ENCODE data around the gene TPI1.

Gene TPI1

DNA sequence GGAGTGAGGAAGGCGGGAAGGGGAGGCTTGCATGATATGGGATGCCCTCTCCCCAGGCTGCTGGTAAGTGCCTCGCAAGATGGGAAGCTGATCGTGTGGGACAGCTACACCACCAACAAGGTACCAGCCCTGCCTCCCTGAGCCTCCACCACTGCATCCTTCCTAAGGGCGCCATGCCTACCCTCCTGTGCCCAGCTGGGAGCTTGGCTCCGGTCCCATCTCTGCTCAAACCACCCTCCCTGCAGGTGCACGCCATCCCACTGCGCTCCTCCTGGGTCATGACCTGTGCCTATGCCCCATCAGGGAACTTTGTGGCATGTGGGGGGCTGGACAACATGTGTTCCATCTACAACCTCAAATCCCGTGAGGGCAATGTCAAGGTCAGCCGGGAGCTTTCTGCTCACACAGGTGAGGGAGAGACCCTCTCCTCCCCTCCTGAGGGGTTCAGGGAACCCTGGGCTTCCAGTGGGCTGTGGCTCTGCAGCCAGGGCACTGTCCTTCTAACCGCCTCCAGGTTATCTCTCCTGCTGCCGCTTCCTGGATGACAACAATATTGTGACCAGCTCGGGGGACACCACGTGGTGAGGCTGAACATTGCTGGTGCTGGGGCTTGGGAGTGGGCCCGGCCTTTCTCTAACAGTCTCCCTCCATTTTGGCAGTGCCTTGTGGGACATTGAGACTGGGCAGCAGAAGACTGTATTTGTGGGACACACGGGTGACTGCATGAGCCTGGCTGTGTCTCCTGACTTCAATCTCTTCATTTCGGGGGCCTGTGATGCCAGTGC, 24.0 kb upstream of the TPI1 start:
- no peak overlapping the region for H3K4me3 ChIP-seq
- H3K27ac ChIP-seq = no peak overlapping the region

DNA sequence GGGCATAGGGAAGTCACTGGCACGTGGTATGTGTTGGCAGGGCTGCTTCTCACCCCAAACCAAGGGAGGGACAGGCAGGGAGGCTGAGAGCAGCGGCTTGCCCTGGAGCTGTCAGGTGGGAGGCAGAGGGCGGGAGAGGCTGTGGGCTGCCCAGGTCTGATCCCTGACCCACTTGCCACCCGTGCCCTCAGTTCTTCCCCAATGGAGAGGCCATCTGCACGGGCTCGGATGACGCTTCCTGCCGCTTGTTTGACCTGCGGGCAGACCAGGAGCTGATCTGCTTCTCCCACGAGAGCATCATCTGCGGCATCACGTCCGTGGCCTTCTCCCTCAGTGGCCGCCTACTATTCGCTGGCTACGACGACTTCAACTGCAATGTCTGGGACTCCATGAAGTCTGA, 21.9 kb upstream of the TPI1 start:
- no peak overlapping the region for H3K27ac ChIP-seq
- H3K4me3 ChIP-seq = no peak overlapping the region

DNA sequence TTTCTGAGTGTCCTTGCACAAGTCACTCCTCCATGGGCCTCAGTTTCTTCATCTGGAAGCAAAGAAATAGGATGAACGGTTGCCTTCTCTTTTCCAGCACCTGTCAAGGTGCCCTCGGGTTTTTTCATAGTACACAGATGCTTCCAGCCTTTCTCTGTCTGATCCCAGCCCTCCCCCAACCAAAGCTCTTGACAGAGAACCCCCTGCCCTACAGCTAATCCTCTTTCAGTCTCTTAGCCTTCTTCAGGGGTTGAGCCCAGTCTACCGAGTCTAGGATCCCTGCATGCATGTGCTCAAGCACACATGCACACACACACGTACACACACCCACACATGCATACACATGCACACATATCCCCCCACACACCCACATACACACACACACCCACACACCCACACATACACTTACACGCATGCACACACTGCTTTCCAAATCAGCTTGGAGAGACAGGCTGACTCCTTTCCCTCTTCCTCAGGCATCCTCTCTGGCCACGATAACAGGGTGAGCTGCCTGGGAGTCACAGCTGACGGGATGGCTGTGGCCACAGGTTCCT, 20.9 kb upstream of the TPI1 start:
- Histone ChIP-seq H3K27ac (no peak overlapping the region), H3K4me3 (no peak overlapping the region)

DNA sequence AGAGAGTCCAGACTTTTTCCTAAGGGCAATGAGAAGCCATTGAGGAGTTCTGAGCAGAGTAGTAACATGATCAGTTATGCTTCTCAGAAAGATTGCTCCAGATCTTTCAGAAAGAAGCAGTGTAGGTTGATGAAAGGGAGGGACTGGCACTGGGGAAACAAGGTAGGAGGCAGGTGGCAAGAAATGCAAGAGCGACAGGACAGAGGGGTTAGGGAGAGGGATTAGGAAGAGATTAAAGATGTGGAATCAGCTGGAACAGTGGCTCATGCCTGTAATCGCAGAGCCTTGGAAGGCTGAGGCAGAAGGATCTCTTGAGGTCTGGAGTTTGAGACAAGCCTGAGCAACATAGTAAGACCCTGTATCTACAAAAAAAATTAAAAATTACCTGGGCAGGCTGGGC, 19.7 kb upstream of the TPI1 start:
- Histone ChIP-seq H3K4me3 (no peak overlapping the region), H3K27ac (peak overlapping the region in 1 of 21 experiments; percentile 30)

DNA sequence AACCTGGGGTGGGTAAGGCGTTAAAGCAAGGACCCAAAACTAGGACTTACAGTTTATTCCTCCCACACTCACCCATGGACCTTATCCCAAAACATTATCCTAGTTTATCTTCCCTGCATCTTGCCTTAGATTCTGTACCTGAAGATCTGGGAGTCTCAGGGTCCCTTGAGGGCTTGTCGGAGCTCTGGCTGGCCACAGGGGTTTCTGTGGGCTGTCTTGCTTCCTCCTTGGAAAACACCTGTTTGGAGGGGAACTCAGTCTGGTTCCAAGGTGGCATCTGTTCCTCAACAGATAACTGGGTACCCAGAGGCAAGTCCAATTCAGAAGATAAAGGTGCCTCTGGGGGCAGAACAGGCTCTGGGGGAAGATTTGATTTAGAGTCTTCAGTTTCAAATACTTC, 17.9 kb upstream of the TPI1 start:
- H3K4me3 ChIP-seq = no peak overlapping the region
- H3K27ac ChIP-seq = no peak overlapping the region

DNA sequence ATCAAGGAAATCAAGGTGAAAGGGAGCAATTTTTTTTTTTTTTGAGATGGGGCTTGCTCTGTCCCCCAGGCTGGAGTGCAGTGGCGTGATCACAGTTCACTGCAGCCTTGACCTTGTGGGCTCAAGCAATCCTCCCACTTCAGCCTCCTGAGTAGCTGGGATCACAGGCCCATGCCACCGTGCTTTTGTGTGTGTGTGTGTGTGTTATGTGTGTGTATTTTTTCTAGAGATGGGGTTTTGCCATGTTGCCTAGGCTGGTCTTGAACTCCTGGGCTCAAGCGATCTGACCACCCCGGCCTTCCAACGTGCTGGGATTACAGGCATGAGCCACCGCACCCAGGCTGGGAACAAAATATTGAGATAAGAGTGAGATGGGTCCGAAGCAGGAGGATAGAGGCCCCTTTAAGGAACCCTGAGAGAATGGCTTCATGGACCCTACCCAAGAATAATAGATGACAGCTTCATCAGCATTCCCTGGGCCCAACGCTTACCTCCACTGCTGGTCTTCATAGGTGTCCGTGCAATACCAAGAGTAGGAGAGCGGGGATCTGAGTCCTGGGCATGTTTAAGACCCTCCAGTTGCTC, 17.3 kb upstream of the TPI1 start:
- Histone ChIP-seq H3K27ac (peak overlapping the region in 2 of 21 experiments; percentile 72 to 90), H3K4me3 (peak overlapping the region in 3 of 7 experiments; percentile 63 to 65 (median 64))

DNA sequence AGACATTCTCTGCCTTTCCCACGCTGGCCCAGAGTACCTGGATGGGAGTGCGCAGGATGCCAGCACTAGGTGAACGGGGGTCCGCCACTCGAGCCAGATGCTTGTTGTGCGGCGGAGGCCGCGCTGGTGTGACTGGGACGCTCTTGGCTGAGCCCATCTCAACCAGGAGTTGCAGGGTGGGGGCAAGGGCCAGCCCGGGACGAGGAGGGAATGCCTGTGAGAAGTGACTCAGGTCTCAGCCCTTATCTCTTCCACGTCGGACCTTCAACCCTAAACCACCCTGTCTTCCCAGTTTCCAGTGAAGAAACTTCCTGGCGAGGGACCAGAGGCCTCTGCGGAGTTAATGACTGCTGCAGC, 16.6 kb upstream of the TPI1 start:
- Histone ChIP-seq H3K27ac (peak overlapping the region in 9 of 21 experiments; percentile 47 to 97 (median 85)), H3K4me3 (peak overlapping the region; percentile 51 to 81 (median 63))

DNA sequence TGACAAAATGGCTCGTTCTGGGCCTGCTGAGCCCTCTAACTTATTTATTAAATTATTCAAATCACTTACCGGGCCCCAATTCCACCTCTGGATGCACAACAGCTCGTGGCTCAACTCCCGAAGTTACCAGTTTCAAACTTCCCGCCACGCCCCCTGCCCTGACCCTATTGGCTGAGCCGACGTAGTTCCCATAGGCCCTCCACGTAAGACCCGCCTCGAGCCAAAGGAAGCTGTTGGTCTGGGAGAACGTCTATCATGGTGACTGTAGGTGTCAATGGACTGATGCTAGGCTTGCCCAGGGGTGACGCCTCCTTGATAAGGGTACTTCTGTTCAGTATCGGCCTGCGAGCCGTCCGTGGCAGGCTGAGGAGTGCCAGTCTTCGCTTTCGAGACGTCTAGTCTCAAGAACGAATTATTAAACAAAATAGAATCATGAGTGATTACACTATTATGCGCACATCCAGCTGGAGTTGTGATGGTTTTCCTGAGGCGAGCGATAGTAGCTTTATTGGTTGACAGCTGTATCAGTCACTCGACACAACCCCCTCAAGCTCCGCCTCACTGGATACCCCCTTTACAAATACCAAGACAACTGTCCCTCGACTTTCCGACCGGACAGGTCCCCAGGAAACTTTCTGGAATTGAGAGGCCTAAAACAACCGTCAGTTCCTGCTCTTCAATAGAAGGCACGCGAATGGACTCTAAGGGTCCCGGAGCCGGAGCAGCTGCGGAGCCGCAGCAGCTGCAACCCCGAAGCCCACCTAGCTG, 16.0 kb upstream of the TPI1 start, which contains the start of gene CDCA3:
Gene CDCA3, minus strand, starts transcription at position 134 of the 768 bp plus-strand sequence. CDS start 334 bp downstream, outside the sequence.
- Histone ChIP-seq H3K27ac (peak within 1 kb of the TSS in 20 of 21 experiments; percentile 60 to 97 (median 86)), H3K4me3 (peak within 1 kb of the TSS; percentile 51 to 81 (median 63))

DNA sequence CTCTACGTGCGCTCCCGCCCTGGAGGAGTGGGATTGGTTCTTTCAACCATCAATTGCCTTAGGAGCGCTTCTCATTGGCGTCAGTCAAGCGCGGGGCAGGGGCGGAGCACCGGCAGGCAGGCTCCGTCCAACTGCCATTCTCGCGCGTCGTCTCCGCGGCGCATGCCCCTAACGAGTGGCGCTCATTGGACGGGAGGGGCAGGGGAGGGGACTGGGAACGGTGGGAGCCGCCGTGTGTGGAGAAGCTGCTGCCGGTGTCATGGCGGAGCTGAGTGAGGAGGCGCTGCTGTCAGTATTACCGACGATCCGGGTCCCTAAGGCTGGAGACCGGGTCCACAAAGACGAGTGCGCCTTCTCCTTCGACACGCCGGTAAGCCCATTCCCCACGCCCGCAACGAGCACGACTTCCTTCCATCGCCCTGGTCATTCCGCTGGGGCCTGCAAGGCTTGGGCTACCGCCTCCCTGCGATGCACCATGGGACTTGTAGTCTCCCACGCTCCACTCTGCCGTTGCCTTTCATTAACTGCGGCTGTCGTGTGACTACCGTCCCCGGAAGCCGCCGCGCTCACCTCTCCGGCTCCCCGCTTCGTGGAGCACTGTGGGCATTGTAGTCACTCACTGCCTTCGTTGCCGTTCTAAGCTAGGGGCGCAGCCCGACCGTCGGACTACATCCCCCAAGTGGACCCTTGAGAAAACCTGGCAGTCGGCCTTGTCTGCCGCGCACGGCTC, 15.2 kb upstream of the TPI1 start, which contains the start of gene USP5:
Gene USP5, plus strand, starts transcription at position 230 of the 730 bp plus-strand sequence. Its CDS starts 30 bp downstream, at position 260.
- Histone ChIP-seq H3K27ac (peak within 1 kb of the TSS; percentile 26 to 97 (median 85)), H3K4me3 (peak within 1 kb of the TSS; percentile 51 to 81 (median 63))

DNA sequence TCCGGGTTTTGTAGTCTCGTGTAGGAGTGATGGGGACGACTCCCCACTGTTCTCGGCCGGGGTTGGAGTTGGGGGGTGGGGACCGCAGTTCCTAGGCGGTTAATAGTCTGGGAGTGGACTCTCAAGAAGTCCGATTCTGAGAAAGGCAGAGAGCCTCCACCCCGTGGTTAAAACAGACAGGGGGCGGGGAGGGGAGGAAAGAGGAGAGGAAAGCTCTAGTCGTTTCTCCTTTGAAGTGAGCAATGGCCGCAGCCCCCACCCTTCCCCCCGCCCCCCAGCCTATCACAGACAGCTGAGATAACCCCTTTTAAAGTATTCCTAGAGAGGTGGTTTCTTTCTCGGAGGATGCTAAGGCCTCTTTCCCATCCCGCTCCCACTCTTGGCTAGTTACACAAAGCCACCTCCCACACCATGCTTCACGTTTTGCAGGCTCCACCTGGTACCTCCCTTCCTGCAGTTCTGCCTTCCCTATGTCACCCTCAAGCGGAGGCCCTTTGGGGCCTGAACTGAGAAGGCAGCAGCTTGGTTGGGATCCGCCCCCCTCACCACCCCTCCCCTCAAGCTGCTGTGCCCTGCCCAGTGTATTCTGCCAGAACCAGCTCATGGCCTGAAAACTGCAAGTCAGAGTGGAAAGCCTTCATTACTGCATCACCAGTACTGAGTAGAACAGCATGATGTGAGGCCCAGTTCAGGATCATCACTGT, 14.5 kb upstream of the TPI1 start:
- peak overlapping the region; percentile 51 to 81 (median 63) for H3K4me3 ChIP-seq
- peak overlapping the region; percentile 26 to 97 (median 80) for H3K27ac ChIP-seq

DNA sequence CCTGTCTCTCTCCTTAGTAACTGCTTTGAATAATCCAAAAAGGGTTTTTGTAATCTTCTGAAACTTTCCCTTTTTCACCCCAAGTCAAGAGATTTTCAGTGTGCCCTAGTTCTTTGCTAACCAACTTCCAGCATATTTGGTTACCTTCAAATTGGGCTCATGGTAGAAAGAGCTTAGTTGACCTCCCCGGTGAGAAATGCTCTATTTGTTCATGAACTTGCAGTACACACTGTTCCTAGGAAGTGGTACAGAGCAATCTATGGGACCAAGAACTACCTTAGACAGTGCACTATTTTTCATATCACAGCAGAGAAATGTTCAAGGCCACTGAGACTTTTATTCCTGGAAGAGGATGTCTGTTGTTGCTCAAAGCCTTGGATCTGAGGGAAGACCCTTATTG, 13.7 kb upstream of the TPI1 start:
- H3K4me3 ChIP-seq = peak overlapping the region in 2 of 7 experiments; percentile 64 to 65
- H3K27ac ChIP-seq = peak overlapping the region in 17 of 21 experiments; percentile 9 to 97 (median 81)

DNA sequence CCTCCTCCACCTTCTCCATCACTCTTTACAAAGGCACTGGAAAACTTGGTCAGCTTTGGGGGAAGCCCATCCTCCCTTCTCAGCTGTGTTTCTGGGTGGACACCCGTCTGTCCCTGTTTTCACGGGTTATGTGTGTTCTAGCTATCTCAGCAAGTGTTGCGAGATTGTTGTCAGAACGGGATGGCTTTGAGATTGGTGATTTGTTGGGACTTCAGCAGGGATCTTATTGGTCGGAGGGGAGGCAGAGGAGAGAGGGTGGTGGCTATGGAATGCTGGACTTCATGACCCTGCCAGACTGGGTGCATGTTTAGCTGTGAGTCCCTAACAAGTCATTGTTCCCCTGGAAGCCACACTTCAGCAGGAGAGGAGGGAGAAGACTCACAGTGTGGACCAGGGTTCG, 13.3 kb upstream of the TPI1 start:
- Histone ChIP-seq H3K27ac (peak overlapping the region in 12 of 21 experiments; percentile 9 to 89 (median 80)), H3K4me3 (no peak overlapping the region)

DNA sequence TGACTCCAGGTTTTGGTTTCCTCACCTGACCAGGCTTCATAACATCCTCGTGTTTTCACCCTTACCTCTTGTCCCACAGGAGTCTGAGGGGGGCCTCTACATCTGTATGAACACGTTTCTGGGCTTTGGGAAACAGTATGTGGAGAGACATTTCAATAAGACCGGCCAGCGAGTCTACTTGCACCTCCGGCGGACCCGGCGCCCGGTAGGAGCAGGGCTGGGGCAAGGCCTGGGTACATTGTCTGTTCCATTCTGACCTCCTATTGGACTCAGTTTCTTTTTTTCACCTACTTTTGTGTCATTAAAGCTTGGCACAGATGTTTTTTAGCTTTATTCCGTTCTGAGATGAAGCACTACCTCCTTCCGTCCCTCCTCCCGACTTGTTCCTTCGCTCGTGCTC, 12.0 kb upstream of the TPI1 start:
- Histone ChIP-seq H3K27ac (no peak overlapping the region), H3K4me3 (no peak overlapping the region)

DNA sequence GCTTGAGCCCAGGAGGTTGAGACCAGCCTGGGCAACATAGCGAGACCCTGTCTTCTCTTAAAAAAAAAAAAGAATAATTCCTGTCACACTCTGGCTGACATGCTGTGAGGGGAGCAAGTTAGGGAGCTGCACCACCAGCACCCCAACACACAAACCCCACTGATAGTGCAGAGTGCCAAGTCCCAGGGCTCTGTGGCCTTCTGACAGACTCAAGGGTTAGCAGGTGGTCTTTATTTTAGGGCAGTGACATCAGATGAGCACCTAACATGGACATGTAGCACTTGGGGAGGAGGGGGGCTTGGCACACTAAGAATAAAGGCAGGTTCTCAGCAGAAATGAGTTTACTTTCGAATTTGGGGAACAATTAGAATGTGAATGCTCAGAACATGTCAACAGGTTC, 8.5 kb upstream of the TPI1 start:
- Histone ChIP-seq H3K4me3 (no peak overlapping the region), H3K27ac (no peak overlapping the region)

DNA sequence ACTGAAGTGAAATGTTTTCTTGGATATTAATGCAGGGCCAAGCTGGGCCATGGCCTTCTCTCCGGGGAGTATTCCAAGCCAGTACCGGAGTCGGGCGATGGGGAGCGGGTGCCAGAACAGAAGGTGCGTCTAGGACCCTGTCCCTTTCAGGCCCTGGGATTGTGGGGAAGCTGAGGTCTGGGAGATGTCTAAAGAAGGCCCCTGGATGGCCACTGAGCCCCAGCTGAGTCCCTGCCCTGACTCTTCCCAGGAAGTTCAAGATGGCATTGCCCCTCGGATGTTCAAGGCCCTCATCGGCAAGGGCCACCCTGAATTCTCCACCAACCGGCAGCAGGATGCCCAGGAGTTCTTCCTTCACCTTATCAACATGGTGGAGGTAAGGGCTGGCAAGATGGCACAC, 7.2 kb upstream of the TPI1 start:
- H3K4me3 ChIP-seq = no peak overlapping the region

DNA sequence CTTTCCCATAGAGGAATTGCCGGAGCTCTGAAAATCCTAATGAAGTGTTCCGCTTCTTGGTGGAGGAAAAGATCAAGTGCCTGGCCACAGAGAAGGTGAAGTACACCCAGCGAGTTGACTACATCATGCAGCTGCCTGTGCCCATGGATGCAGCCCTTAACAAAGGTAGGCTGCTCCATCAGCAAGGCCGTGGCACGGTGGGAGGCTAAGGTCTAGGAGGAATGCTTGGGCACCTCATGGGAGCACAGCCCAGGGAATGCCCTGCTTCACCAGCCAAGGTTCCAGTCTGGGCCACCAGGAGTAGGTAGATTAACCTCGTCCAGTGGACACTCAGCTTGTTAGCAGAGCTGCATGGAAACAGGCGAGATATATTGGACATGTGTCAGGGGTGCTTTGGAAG, 6.4 kb upstream of the TPI1 start:
- H3K27ac ChIP-seq = no peak overlapping the region

More for the DNA sequence above, 7.2 kb upstream of the TPI1 start:
- no peak overlapping the region for H3K27ac ChIP-seq

DNA sequence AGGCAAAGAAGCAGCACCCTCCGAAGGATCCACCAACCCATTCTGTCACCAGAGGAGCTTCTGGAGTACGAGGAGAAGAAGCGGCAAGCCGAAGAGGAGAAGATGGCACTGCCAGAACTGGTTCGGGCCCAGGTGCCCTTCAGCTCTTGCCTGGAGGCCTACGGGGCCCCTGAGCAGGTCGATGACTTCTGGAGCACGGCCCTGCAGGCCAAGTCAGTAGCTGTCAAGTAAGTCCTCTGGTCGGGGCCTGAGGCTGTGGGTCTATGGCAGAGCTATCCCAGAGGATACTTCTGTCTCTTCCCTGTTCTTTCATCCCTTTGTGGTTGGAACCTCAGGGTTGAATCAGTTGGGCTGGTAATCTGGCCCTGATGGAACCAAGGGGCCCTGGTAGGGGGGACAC, 5.9 kb upstream of the TPI1 start:
- no peak overlapping the region for H3K4me3 ChIP-seq
- no peak overlapping the region for H3K27ac ChIP-seq

More for the DNA sequence above, 6.4 kb upstream of the TPI1 start:
- H3K4me3 ChIP-seq = no peak overlapping the region

DNA sequence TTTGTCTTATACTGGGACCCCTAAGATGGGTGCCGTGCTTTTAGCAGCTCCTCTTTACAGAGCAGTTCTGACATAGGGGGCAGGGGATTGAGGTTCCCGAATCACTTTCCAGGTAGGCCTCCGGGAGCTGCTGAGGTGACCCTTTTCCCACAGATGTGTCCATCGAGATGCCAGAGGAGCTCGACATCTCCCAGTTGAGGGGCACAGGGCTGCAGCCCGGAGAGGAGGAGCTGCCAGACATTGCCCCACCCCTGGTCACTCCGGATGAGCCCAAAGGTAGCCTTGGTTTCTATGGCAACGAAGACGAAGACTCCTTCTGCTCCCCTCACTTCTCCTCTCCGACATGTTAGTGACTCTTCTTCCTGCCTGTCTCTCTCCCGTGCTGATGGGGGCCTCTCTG, 4.3 kb upstream of the TPI1 start:
- no peak overlapping the region for H3K4me3 ChIP-seq
- H3K27ac ChIP-seq = no peak overlapping the region
